Activated T-cell treated with anti-CD3 and anti-CD28 coated beads for 24 hours (primary cell): ENCODE results near the gene GSX2.
"Not testable (repeated sequence)": the region's sequence is repeated elsewhere in the genome, so short reads cannot be mapped to it uniquely, and the experiment has no call there.

Experiments
- DNase-seq: peaks from one replicate; pipeline ENCODE4 v3.0.0-alpha.2; 2020; ENCODE audit warnings: low read depth

The GSX2 gene

GRCh38 chr4:54099748-54100574 lies at the start of gene GSX2:
Gene GSX2, plus strand, starts transcription at chr4:54100163. Its CDS starts 182 bp downstream, at chr4:54100345.
- no peak for DNase-seq

GRCh38 chr4:54050214-54050904 lies 49.6 kb upstream of the GSX2 start:
- DNase-seq = no peak

- DNase-seq = not testable (repeated sequence)
Measured at GRCh38 chr4:54053322-54053721, 46.6 kb upstream of the GSX2 start.

- DNase-seq = no peak
Measured at GRCh38 chr4:54054501-54054900, 45.5 kb upstream of the GSX2 start.

GRCh38 chr4:54055494-54055893 lies 44.5 kb upstream of the GSX2 start:
- DNase-seq = no peak

GRCh38 chr4:54056360-54056759 lies 43.6 kb upstream of the GSX2 start:
- DNase-seq = no peak

GRCh38 chr4:54058171-54058570 lies 41.8 kb upstream of the GSX2 start:
- DNase-seq = no peak

GRCh38 chr4:54060116-54060515 lies 39.8 kb upstream of the GSX2 start:
- no peak for DNase-seq

GRCh38 chr4:54061067-54061466 lies 38.9 kb upstream of the GSX2 start:
- DNase-seq = no peak

GRCh38 chr4:54061873-54062272 lies 38.1 kb upstream of the GSX2 start:
- DNase-seq = no peak

GRCh38 chr4:54062392-54062791 lies 37.6 kb upstream of the GSX2 start:
- no peak for DNase-seq

GRCh38 chr4:54063229-54063628 lies 36.7 kb upstream of the GSX2 start:
- no peak for DNase-seq

GRCh38 chr4:54063737-54064316 lies 36.1 kb upstream of the GSX2 start:
- DNase-seq = peak; percentile 15

GRCh38 chr4:54064317-54065111 lies 35.4 kb upstream of the GSX2 start, which contains the start of gene CHIC2:
Gene CHIC2, minus strand, starts transcription at chr4:54064605. Its CDS starts 305 bp downstream, at chr4:54064300.
- DNase-seq = peak; percentile 92

GRCh38 chr4:54065282-54066087 lies 34.5 kb upstream of the GSX2 start:
- DNase-seq = no peak

GRCh38 chr4:54066088-54066415 lies 33.9 kb upstream of the GSX2 start:
- DNase-seq = no peak

- DNase-seq = no peak
Measured at GRCh38 chr4:54066718-54067129, 33.2 kb upstream of the GSX2 start.

GRCh38 chr4:54067166-54067565 lies 32.8 kb upstream of the GSX2 start:
- no peak for DNase-seq

GRCh38 chr4:54073271-54073880 lies 26.6 kb upstream of the GSX2 start:
- DNase-seq = no peak

GRCh38 chr4:54074381-54074780 lies 25.6 kb upstream of the GSX2 start:
- DNase-seq = no peak

- no peak for DNase-seq
Measured at GRCh38 chr4:54076673-54077072, 23.3 kb upstream of the GSX2 start.
